Suprapubic skin (tissue), 4 donors: Measurements from ENCODE around the gene VEGFA. TPM values are rescaled to one million over a fixed set of nuclear protein-coding genes. Genes with fewer than 3 reads are reported as not detected.
A peak's percentile ranks its signal among the peaks of the same experiment; 100 is the strongest.

Source experiments
- DNase-seq, 2 donors: peaks; one replicate each; pipeline ENCODE4 v3.0.0-alpha.2; 2019; ENCODE audit warnings: low spot score in 2 of 2
- H3K27ac ChIP-seq: fragments of 200-600 bp; sonication (generic); one replicate; pipeline ENCODE4 v1.5.1; 2019
- H3K27me3 ChIP-seq: fragments of 200-600 bp; sonication (generic); one replicate; pipeline ENCODE4 v1.5.1; 2019
- H3K36me3 ChIP-seq: fragments of 200-600 bp; sonication (generic); one replicate; pipeline ENCODE4 v1.5.1; 2019
- H3K4me1 ChIP-seq: fragments of 200-600 bp; sonication (generic); one replicate; pipeline ENCODE4 v1.5.1; 2019
- H3K4me3 ChIP-seq: fragments of 200-600 bp; sonication (generic); one replicate; pipeline ENCODE4 v1.5.1; 2019; ENCODE audit warnings: mild to moderate bottlenecking
- H3K9me3 ChIP-seq: fragments of 200-600 bp; sonication (generic); one replicate; pipeline ENCODE4 v1.5.1; 2019
- EP300 ChIP-seq: sonication (generic); formaldehyde crosslinking; IDR thresholded peaks from one replicate; pipeline ENCODE4 v1.6.1; 2017; ENCODE audit warnings: antibody characterized with exemption
- POLR2A ChIP-seq, 2 donors: fragments of 450-650 bp; IDR thresholded peaks; one replicate each; pipeline ENCODE4 v1.6.1; 2017; ENCODE audit warnings: antibody characterized with exemption in 2 of 2, mild to moderate bottlenecking in 2 of 2, moderate library complexity in 2 of 2
- POLR2AphosphoS5 ChIP-seq, 3 donors: sonication (generic); formaldehyde crosslinking; IDR thresholded peaks; one replicate each; pipeline ENCODE4 v1.6.1; 2017; ENCODE audit warnings: antibody characterized with exemption in 3 of 3
- WGBS: methylation state at CpG from one replicate; pipeline ENCODE4 v1.1.5; 2018; 5-methylcytosine and 5-hydroxymethylcytosine counted together
- total RNA-seq, 4 donors: library from RNA; depleted of rRNA; stranded (reverse); fragments of >200 nt; gene quantifications; one replicate each; pipeline ENCODE4 v1.1.0, GENCODE V29; 2016
- TF ChIP-seq, protein P1 (sequence below), 2 donors: fragments of 200-600 bp in 1 of 2; fragments of 450-650 bp in 1 of 2; sonication (generic) in 1 of 2; IDR thresholded peaks; one replicate each; pipeline ENCODE4 v1.5.1; 2016 to 2019; ENCODE audit warnings: antibody characterized with exemption in 2 of 2, mild to moderate bottlenecking in 1 of 2, moderate library complexity in 1 of 2

VEGFA gene
- total RNA-seq, 4 donors from 2014 or later, result 25.4 to 147 (median 43.6) TPM

DNA sequence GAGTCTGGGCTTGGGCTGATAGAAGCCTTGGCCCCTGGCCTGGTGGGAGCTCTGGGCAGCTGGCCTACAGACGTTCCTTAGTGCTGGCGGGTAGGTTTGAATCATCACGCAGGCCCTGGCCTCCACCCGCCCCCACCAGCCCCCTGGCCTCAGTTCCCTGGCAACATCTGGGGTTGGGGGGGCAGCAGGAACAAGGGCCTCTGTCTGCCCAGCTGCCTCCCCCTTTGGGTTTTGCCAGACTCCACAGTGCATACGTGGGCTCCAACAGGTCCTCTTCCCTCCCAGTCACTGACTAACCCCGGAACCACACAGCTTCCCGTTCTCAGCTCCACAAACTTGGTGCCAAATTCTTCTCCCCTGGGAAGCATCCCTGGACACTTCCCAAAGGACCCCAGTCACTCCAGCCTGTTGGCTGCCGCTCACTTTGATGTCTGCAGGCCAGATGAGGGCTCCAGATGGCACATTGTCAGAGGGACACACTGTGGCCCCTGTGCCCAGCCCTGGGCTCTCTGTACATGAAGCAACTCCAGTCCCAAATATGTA is 957 bp upstream of the VEGFA start:
- Histone ChIP-seq H3K27ac (peak overlapping the region; percentile 91), H3K27me3 (no peaks in the 10 kb centered on the region), H3K4me3 (no peak overlapping the region), H3K9me3 (no peaks in the 10 kb centered on the region), H3K4me1 (peaks cover 42% of the 10 kb centered on the region), H3K36me3 (no peaks in the 10 kb centered on the region)
- 64% methylated on average over 5 of the region's 8 CpGs for WGBS
- TF ChIP-seq EP300 (no peak), POLR2A (IDR thresholded peaks at IDR 0.05) (no peak), POLR2AphosphoS5 (IDR thresholded peaks at IDR 0.05) (no peak)
- TF ChIP-seq, protein P1, sequence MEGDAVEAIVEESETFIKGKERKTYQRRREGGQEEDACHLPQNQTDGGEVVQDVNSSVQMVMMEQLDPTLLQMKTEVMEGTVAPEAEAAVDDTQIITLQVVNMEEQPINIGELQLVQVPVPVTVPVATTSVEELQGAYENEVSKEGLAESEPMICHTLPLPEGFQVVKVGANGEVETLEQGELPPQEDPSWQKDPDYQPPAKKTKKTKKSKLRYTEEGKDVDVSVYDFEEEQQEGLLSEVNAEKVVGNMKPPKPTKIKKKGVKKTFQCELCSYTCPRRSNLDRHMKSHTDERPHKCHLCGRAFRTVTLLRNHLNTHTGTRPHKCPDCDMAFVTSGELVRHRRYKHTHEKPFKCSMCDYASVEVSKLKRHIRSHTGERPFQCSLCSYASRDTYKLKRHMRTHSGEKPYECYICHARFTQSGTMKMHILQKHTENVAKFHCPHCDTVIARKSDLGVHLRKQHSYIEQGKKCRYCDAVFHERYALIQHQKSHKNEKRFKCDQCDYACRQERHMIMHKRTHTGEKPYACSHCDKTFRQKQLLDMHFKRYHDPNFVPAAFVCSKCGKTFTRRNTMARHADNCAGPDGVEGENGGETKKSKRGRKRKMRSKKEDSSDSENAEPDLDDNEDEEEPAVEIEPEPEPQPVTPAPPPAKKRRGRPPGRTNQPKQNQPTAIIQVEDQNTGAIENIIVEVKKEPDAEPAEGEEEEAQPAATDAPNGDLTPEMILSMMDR (IDR thresholded peaks at IDR 0.05), result no peak
- no peak for DNase-seq

DNA sequence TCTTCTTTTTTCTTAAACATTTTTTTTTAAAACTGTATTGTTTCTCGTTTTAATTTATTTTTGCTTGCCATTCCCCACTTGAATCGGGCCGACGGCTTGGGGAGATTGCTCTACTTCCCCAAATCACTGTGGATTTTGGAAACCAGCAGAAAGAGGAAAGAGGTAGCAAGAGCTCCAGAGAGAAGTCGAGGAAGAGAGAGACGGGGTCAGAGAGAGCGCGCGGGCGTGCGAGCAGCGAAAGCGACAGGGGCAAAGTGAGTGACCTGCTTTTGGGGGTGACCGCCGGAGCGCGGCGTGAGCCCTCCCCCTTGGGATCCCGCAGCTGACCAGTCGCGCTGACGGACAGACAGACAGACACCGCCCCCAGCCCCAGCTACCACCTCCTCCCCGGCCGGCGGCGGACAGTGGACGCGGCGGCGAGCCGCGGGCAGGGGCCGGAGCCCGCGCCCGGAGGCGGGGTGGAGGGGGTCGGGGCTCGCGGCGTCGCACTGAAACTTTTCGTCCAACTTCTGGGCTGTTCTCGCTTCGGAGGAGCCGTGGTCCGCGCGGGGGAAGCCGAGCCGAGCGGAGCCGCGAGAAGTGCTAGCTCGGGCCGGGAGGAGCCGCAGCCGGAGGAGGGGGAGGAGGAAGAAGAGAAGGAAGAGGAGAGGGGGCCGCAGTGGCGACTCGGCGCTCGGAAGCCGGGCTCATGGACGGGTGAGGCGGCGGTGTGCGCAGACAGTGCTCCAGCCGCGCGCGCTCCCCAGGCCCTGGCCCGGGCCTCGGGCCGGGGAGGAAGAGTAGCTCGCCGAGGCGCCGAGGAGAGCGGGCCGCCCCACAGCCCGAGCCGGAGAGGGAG is 580 bp downstream of the VEGFA start:
- Histone ChIP-seq H3K27me3 (no peaks in the 10 kb centered on the region), H3K36me3 (no peaks in the 10 kb centered on the region), H3K9me3 (no peaks in the 10 kb centered on the region), H3K4me1 (peaks cover 57% of the 10 kb centered on the region), H3K27ac (peak overlapping the region; percentile 91), H3K4me3 (peak overlapping the region; percentile 95)
- no peak for DNase-seq
- no peak for TF ChIP-seq POLR2AphosphoS5 (IDR thresholded peaks at IDR 0.05)
- TF ChIP-seq, protein P1 (IDR thresholded peaks at IDR 0.05), result no peak
- TF ChIP-seq POLR2A (IDR thresholded peaks at IDR 0.05), result no peak
- no peak for TF ChIP-seq EP300
- WGBS, result under 1% methylated on average over 33 of the region's 84 CpGs

DNA sequence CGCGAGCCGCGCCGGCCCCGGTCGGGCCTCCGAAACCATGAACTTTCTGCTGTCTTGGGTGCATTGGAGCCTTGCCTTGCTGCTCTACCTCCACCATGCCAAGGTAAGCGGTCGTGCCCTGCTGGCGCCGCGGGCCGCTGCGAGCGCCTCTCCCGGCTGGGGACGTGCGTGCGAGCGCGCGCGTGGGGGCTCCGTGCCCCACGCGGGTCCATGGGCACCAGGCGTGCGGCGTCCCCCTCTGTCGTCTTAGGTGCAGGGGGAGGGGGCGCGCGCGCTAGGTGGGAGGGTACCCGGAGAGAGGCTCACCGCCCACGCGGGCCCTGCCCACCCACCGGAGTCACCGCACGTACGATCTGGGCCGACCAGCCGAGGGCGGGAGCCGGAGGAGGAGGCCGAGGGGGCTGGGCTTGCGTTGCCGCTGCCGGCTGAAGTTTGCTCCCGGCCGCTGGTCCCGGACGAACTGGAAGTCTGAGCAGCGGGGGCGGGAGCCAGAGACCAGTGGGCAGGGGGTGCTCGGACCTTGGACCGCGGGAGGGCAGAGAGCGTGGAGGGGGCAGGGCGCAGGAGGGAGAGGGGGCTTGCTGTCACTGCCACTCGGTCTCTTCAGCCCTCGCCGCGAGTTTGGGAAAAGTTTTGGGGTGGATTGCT is 1.3 kb downstream of the VEGFA start:
- peaks cover 64% of the 10 kb centered on the region for H3K4me1 ChIP-seq
- DNase-seq, result peak; percentile 82 to 87
- TF ChIP-seq EP300 (no peak), POLR2AphosphoS5 (IDR thresholded peaks at IDR 0.05) (no peak), POLR2A (IDR thresholded peaks at IDR 0.05) (no peak)
- TF ChIP-seq, protein P1 (IDR thresholded peaks at IDR 0.05), result no peak

DNA sequence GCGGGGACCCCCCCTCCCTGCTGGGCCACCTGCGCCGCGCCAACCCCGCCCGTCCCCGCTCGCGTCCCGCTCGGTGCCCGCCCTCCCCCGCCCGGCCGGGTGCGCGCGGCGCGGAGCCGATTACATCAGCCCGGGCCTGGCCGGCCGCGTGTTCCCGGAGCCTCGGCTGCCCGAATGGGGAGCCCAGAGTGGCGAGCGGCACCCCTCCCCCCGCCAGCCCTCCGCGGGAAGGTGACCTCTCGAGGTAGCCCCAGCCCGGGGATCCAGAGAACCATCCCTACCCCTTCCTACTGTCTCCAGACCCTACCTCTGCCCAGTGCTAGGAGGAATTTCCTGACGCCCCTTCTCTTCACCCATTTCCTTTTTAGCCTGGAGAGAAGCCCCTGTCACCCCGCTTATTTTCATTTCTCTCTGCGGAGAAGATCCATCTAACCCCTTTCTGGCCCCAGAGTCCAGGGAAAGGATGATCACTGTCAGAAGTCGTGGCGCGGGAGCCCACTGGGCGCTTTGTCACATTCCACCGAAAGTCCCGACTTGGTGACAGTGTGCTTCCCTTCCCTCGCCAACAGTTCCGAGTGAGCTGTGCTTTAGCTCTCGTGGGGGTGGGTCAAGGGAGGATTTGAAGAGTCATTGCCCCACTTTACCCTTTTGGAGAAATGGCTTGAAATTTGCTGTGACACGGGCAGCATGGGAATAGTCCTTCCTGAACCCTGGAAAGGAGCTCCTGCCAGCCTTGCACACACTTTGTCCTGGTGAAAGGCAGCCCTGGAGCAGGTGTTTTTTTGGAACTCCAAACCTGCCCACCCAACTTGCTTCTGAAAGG is 2.1 kb downstream of the VEGFA start:
- peak overlapping the region; percentile 91 for H3K27ac ChIP-seq
- no peaks in the 10 kb centered on the region for H3K27me3 ChIP-seq
- TF ChIP-seq POLR2A (IDR thresholded peaks at IDR 0.05) (no peak), EP300 (no peak), POLR2AphosphoS5 (IDR thresholded peaks at IDR 0.05) (no peak)
- TF ChIP-seq, protein P1 (IDR thresholded peaks at IDR 0.05), result no peak
- peaks cover 67% of the 10 kb centered on the region for H3K4me1 ChIP-seq
- 5% methylated on average over 38 of the region's 48 CpGs for WGBS
- H3K4me3 ChIP-seq, result peak overlapping the region; percentile 95
- peaks cover under 1% of the 10 kb centered on the region for H3K36me3 ChIP-seq
- no peak for DNase-seq
- H3K9me3 ChIP-seq, result no peaks in the 10 kb centered on the region

More for the DNA sequence above, 1.3 kb downstream of the VEGFA start:
- Histone ChIP-seq H3K36me3 (no peaks in the 10 kb centered on the region), H3K4me3 (peak overlapping the region; percentile 95), H3K27ac (peak overlapping the region; percentile 91), H3K9me3 (no peaks in the 10 kb centered on the region), H3K27me3 (no peaks in the 10 kb centered on the region)
- WGBS, result 0% methylated on average over 5 of the region's 66 CpGs
